K562 (cell line): ENCODE data around the gene IL1RAPL2. TPM values are rescaled to one million over a fixed set of nuclear protein-coding genes. Genes with fewer than 3 reads are reported as not detected.

Experiments
- ARID2 ChIP-seq: fragments of 450-650 bp; IDR thresholded peaks from 2 replicates; pipeline ENCODE4 v1.6.1; 2017; ENCODE audit warnings: antibody characterized with exemption, mild to moderate bottlenecking
- BRF1 ChIP-seq: IDR thresholded peaks from 3 replicates; pipeline ENCODE4 v1.6.1; 2011; ENCODE audit warnings: borderline replicate concordance, mild to moderate bottlenecking; ENCODE audit not compliant: insufficient read length; ENCODE audit errors: extremely low read depth
- CCNT2 ChIP-seq: IDR thresholded peaks from 2 replicates; pipeline ENCODE4 v1.6.1; 2011; ENCODE audit warnings: borderline replicate concordance, low read depth, mild to moderate bottlenecking, moderate library complexity, mixed read lengths, low read length; ENCODE audit not compliant: insufficient read length; ENCODE audit errors: extremely low read depth
- CSDE1 ChIP-seq, 2 experiments: fragments of 450-650 bp; IDR thresholded peaks; 2 replicates each; pipeline ENCODE4 v1.6.1; 2016; ENCODE audit warnings: mild to moderate bottlenecking in 1 of 2
- ELK3 ChIP-seq: fragments of 450-650 bp; formaldehyde crosslinking; IDR thresholded peaks from 2 replicates; pipeline ENCODE4 v1.4.0; 2020; ENCODE audit warnings: mild to moderate bottlenecking
- JUN ChIP-seq, 2 experiments: sonication (generic) in 1 of 2; formaldehyde crosslinking in 1 of 2; IDR thresholded peaks; 2 replicates each; pipeline versions ENCODE4 v1.6.1 to v1.8.0; 2012 to 2022; ENCODE audit warnings: borderline replicate concordance in 2 of 2, mild to moderate bottlenecking in 2 of 2, improper control_type of control experiment in 1 of 2, low read depth in 1 of 2, low read length in 1 of 2, missing genetic modification reagents in 1 of 2
- TAF7 ChIP-seq: fragments of 450-650 bp; IDR thresholded peaks from 2 replicates; pipeline ENCODE4 v1.6.1; 2016; ENCODE audit warnings: missing genetic modification characterization, missing compliant biosample characterization
- ZNF407 ChIP-seq: fragments of 450-650 bp; IDR thresholded peaks from 2 replicates; pipeline ENCODE4 v1.6.1; 2016; ENCODE audit warnings: low read depth
- polyA plus RNA-seq, 8 experiments: library from polyadenylated mRNA; depleted of rRNA in 4 of 8; stranded (reverse) in 5 of 8; unstranded in 3 of 8; fragments of >200 nt; fragmentation: Nextera tagmentation in 2 of 8; fragmentation: Illumina TruSeq in 1 of 8; extraction: Ambion mirVana in 2 of 8; extraction: Trizol in 1 of 8; gene quantifications; 2 replicates each; pipeline versions ENCODE4 v1.2.1 to v1.2.3, GENCODE V29; 2011 to 2014; ENCODE audit warnings: inconsistent platforms in 1 of 8, missing spikeins in 1 of 8
- total RNA-seq, 7 experiments: library from RNA; depleted of rRNA in 6 of 7; stranded (reverse); fragments of >200 nt in 6 of 7; fragmentation: Illumina TruSeq in 2 of 7; extraction: Trizol in 2 of 7; gene quantifications; 2 replicates each; pipeline versions ENCODE4 v1.2.1 to v1.2.3, GENCODE V29; 2011 to 2021; ENCODE audit warnings: low replicate concordance in 1 of 7
- TF ChIP-seq, protein P1 (sequence below): sonication (generic); formaldehyde crosslinking; IDR thresholded peaks from 2 replicates; pipeline ENCODE4 v1.4.0; 2020; ENCODE audit warnings: mild to moderate bottlenecking, missing genetic modification reagents

IL1RAPL2 gene
- total and polyA plus RNA-seq, 9 of the 15 experiments (the other 6 are each of a cell fraction or from before 2014, with no cell fraction given) = not detected

GRCh38 chrX:105650577-105650976 is 1084.6 kb downstream of the IL1RAPL2 start (continued):
- TF ChIP-seq ZNF407 (no peak), CCNT2 (no peak), JUN (IDR thresholded peaks at IDR 0.05; ENCODE audit: borderline replicate concordance, low read depth, low read length) (no peak), JUN (CRISPR knock-in tag; IDR thresholded peaks at IDR 0.05; ENCODE audit: borderline replicate concordance) (no peak), BRF1 (no peak), CSDE1 (IDR thresholded peaks at IDR 0.05) (no peak), ELK3 (CRISPR knock-in tag) (no peak), ARID2 (no peak), TAF7 (tag) (no peak)
- TF ChIP-seq, protein P1, sequence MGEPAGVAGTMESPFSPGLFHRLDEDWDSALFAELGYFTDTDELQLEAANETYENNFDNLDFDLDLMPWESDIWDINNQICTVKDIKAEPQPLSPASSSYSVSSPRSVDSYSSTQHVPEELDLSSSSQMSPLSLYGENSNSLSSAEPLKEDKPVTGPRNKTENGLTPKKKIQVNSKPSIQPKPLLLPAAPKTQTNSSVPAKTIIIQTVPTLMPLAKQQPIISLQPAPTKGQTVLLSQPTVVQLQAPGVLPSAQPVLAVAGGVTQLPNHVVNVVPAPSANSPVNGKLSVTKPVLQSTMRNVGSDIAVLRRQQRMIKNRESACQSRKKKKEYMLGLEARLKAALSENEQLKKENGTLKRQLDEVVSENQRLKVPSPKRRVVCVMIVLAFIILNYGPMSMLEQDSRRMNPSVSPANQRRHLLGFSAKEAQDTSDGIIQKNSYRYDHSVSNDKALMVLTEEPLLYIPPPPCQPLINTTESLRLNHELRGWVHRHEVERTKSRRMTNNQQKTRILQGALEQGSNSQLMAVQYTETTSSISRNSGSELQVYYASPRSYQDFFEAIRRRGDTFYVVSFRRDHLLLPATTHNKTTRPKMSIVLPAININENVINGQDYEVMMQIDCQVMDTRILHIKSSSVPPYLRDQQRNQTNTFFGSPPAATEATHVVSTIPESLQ (CRISPR knock-in tag) = no peak
